ENCODE data around the gene STARD6.
"Not testable (repeated sequence)": the region's sequence is repeated elsewhere in the genome, so short reads cannot be mapped to it uniquely, and the experiment has no call there.

The STARD6 gene

DNA sequence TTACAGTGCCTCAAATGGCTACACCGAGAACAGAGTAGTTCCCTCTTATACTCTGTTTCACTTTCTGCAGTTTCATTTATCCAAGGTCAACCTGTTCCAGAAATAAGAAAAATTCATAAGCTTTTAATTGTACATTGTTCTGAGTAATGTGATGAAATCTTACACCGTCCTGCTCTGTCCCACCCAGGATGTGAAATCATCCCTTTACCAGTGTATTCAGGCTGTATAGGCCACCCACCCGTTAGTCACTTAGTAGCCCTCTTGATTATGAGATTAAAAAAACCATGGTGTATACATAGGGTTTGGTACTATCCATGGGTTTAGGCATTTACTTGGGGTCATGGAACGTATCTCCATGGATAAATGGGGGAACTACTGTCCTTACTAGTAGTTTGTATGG lies 29.8 kb downstream of the STARD6 start:
- in situ Hi-C loops (cut with HindIII; ENCODE audit: low pct_unique_long_range_greater_than_20kb, low sequenced_read_pairs), result no loop called here
- DNase-seq (ENCODE audit: low read depth in 1 of 2, low spot score in 1 of 2), result no peak
- TF ChIP-seq JUND (IDR thresholded peaks at IDR 0.05; ENCODE audit: low read depth), result no peak

- no peak for DNase-seq (ENCODE audit: low read depth in 1 of 2, low spot score in 1 of 2)
- in situ Hi-C loops (cut with HindIII; ENCODE audit: low pct_unique_long_range_greater_than_20kb, low sequenced_read_pairs), result no loop called here
- TF ChIP-seq JUND (IDR thresholded peaks at IDR 0.05; ENCODE audit: low read depth), result no peak
These were observed 33.7 kb downstream of the STARD6 start for GRCh38 chr18:54323970-54324369.

GRCh38 chr18:54323561-54323960 lies 34.1 kb downstream of the STARD6 start:
- no peak for TF ChIP-seq JUND (IDR thresholded peaks at IDR 0.05; ENCODE audit: low read depth)
- in situ Hi-C loops (cut with HindIII; ENCODE audit: low pct_unique_long_range_greater_than_20kb, low sequenced_read_pairs), result no loop called here
- DNase-seq (ENCODE audit: low read depth in 1 of 2, low spot score in 1 of 2), result no peak

DNA sequence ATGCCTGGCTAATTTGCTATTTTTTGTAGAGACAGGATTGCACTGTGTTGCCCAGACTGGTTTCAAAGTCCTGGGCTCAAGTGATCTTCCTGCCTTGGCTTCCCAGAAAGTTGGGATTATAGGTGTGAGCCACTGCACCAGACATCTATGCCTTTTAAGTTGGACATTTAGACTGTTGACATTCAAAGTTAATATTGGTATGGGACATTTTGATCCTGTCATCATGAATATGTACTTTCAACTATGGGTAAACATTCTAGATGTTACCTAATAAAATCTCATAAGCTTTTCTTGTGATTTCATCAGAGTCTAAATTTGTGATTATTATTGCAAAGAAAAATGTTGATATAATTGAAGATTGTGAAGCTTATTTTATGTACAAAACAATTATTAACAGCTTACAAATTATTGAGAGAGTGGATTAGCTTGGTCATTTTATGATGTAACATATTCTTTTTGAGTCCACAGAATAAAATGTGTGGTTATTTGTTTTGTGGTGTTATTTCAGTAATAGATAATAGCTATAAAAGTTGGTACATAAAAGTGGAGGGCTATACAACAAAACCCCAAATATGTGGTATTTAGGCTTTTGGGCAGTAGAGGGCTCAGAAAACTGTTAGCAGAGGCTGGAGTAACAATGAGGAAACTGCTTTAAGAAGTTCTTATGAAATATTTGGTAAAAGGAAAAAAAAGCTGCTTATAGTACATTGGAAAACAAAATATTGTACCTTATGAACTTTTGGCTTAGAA lies 41.4 kb downstream of the STARD6 start:
- DNase-seq (ENCODE audit: low read depth in 1 of 2, low spot score in 1 of 2), result no peak
- TF ChIP-seq JUND (IDR thresholded peaks at IDR 0.05; ENCODE audit: low read depth), result no peak
- in situ Hi-C loops (cut with HindIII; ENCODE audit: low pct_unique_long_range_greater_than_20kb, low sequenced_read_pairs), result no loop called here

DNA sequence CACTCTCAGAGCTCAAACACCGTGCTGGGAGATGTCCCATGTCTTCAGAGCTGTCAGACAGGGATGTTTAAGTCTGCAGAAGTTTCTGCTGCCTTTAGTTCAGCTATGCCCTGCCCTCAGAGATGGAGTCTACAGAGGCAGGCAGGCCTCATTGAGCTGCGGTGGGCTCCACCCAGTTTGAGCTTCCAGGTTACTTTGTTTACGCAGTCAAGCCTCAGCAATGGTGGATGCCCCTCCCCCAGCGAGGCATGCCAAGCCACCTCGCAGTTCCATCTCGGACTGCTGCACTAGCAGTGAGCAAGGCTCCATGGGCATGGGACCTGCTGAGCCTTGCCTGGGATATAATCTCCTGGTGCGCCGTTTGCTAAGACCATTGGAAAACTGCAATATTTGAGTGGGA lies 48.1 kb downstream of the STARD6 start:
- DNase-seq (ENCODE audit: low read depth in 1 of 2, low spot score in 1 of 2); in situ Hi-C loops (cut with HindIII; ENCODE audit: low pct_unique_long_range_greater_than_20kb, low sequenced_read_pairs): not testable (repeated sequence)

GRCh38 chr18:54303408-54303807 lies 54.2 kb downstream of the STARD6 start:
- TF ChIP-seq JUND (IDR thresholded peaks at IDR 0.05; ENCODE audit: low read depth), result no peak
- in situ Hi-C loops (cut with HindIII; ENCODE audit: low pct_unique_long_range_greater_than_20kb, low sequenced_read_pairs), result no loop called here

GRCh38 chr18:54298991-54299390 lies 58.7 kb downstream of the STARD6 start:
- DNase-seq (ENCODE audit: low read depth in 1 of 2, low spot score in 1 of 2); in situ Hi-C loops (cut with HindIII; ENCODE audit: low pct_unique_long_range_greater_than_20kb, low sequenced_read_pairs): not testable (repeated sequence)

More at GRCh38 chr18:54303408-54303807, 54.2 kb downstream of the STARD6 start:
- peak in 1 of 2 experiments; percentile 1 for DNase-seq (ENCODE audit: low read depth in 1 of 2, low spot score in 1 of 2)

DNA sequence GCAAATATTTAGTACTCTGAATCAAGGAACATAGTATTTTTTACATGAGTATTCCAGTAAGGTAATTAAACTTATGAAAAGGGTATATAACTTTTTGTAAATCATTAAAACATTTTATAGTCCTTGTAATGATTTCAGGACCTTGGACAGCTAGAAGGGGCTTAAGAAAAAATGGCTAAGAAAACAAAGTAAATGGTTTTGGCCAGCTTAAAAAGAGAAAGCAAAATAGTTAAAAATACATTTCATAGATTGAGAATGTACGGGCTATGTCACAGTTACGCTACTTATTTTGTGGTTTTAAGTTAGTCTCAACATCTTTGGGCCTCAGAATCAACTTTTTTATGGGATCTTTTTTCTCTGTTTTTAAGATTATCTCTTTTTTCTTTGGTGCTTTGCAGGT lies 61.6 kb downstream of the STARD6 start:
- peak in 1 of 2 experiments; percentile 10 for DNase-seq (ENCODE audit: low read depth in 1 of 2, low spot score in 1 of 2)
- TF ChIP-seq JUND (IDR thresholded peaks at IDR 0.05; ENCODE audit: low read depth), result no peak
- in situ Hi-C loops (cut with HindIII; ENCODE audit: low pct_unique_long_range_greater_than_20kb, low sequenced_read_pairs), result no loop called here

DNA sequence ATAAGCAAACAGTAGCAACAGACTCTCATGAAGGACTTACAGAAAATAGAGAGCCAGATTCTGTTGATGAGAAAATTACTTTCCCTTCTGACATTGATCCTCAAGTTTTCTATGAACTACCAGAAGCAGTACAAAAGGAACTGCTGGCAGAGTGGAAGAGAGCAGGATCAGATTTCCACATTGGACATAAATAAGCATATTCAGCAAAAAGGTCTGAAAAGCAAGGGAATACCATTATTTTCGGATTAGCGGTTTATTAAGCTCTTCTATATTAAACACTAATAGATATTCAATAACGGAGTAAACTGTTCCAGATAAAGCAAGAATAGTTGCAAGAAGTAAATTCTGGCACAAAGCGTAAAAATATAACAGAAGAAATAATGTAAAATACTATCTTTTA lies 63.4 kb downstream of the STARD6 start:
- in situ Hi-C loops (cut with HindIII; ENCODE audit: low pct_unique_long_range_greater_than_20kb, low sequenced_read_pairs), result no loop called here
- no peak for DNase-seq (ENCODE audit: low read depth in 1 of 2, low spot score in 1 of 2)
- TF ChIP-seq JUND (IDR thresholded peaks at IDR 0.05; ENCODE audit: low read depth), result no peak

- in situ Hi-C loops (cut with HindIII; ENCODE audit: low pct_unique_long_range_greater_than_20kb, low sequenced_read_pairs), result no loop called here
- TF ChIP-seq JUND (IDR thresholded peaks at IDR 0.05; ENCODE audit: low read depth), result no peak
- no peak for DNase-seq (ENCODE audit: low read depth in 1 of 2, low spot score in 1 of 2)
These were observed 72.5 kb downstream of the STARD6 start for GRCh38 chr18:54284981-54285785.

DNA sequence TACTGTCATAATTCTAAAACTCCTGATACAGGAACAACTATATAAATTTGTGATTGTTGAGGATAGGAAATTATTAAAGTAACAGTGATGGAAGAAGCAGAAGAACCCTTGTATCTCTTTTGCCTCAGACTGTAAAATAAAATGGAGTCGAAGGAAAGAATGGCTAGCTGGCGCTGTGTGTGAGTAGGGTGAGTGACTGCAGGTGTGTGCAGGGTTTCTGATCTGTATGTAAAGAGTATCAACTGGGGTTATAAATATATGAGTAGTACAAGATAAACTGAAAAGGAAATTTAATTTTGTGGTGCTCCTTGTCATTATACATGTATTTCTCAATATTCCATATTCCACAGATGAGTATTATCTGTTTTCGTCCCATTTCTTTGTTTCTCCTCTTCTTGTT lies 73.1 kb downstream of the STARD6 start:
- no peak for DNase-seq (ENCODE audit: low read depth in 1 of 2, low spot score in 1 of 2)

DNA sequence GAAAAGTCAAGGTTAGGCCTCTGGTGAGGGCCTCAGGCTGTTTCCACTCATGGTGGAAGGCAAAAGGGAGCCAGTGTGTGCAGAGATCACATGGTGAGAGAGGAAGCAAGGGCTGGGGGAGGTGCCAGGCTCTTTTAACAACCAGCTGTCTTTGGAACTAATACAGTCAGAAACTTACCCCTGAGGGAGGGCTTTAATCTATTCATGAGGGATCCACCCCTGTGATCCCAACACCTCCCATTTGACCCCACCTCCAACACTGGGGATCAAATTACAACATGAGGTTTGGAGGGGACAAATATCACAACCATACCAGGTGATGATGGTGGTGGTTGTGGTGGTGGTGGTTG lies 77.5 kb downstream of the STARD6 start:
- DNase-seq (ENCODE audit: low read depth in 1 of 2, low spot score in 1 of 2), result no peak
- in situ Hi-C loops (cut with HindIII; ENCODE audit: low pct_unique_long_range_greater_than_20kb, low sequenced_read_pairs), result no loop called here
- TF ChIP-seq JUND (IDR thresholded peaks at IDR 0.05; ENCODE audit: low read depth), result no peak

More for the DNA sequence above, 73.1 kb downstream of the STARD6 start:
- TF ChIP-seq JUND (IDR thresholded peaks at IDR 0.05; ENCODE audit: low read depth), result no peak
- in situ Hi-C loops (cut with HindIII; ENCODE audit: low pct_unique_long_range_greater_than_20kb, low sequenced_read_pairs), result no loop called here

GRCh38 chr18:54279477-54280219 lies 78.0 kb downstream of the STARD6 start:
- DNase-seq (ENCODE audit: low read depth in 1 of 2, low spot score in 1 of 2), result no peak
- in situ Hi-C loops (cut with HindIII; ENCODE audit: low pct_unique_long_range_greater_than_20kb, low sequenced_read_pairs), result no loop called here
- no peak for TF ChIP-seq JUND (IDR thresholded peaks at IDR 0.05; ENCODE audit: low read depth)
